ENCODE results near the gene PIK3CA.

Gene PIK3CA

DNA sequence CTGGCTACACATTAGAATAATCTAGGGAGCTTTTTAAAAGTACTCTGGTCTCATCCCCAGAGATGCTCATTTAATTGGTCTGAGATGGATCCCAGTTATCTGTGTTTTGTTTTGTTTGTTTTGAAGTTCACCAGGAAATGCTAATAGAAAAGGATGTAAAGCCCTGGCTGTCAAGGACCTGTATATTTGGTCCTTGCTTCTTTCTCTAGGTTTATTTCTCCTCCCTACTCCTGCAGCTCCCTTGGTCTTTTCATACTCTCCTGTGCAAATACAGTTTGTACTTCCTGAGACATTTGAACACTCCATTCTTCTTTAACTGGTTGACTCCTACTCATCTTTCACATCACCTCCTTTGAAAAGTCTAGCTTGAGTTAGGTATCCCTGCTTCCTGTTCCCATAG is 3.3 kb downstream of the PIK3CA start:
- TF ChIP-seq, protein P1, sequence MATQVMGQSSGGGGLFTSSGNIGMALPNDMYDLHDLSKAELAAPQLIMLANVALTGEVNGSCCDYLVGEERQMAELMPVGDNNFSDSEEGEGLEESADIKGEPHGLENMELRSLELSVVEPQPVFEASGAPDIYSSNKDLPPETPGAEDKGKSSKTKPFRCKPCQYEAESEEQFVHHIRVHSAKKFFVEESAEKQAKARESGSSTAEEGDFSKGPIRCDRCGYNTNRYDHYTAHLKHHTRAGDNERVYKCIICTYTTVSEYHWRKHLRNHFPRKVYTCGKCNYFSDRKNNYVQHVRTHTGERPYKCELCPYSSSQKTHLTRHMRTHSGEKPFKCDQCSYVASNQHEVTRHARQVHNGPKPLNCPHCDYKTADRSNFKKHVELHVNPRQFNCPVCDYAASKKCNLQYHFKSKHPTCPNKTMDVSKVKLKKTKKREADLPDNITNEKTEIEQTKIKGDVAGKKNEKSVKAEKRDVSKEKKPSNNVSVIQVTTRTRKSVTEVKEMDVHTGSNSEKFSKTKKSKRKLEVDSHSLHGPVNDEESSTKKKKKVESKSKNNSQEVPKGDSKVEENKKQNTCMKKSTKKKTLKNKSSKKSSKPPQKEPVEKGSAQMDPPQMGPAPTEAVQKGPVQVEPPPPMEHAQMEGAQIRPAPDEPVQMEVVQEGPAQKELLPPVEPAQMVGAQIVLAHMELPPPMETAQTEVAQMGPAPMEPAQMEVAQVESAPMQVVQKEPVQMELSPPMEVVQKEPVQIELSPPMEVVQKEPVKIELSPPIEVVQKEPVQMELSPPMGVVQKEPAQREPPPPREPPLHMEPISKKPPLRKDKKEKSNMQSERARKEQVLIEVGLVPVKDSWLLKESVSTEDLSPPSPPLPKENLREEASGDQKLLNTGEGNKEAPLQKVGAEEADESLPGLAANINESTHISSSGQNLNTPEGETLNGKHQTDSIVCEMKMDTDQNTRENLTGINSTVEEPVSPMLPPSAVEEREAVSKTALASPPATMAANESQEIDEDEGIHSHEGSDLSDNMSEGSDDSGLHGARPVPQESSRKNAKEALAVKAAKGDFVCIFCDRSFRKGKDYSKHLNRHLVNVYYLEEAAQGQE (IDR thresholded peaks at IDR 0.05; ENCODE audit: insufficient read depth in 1 of 2, low read depth in 2 of 2, low read length in 2 of 2), result no peak

DNA sequence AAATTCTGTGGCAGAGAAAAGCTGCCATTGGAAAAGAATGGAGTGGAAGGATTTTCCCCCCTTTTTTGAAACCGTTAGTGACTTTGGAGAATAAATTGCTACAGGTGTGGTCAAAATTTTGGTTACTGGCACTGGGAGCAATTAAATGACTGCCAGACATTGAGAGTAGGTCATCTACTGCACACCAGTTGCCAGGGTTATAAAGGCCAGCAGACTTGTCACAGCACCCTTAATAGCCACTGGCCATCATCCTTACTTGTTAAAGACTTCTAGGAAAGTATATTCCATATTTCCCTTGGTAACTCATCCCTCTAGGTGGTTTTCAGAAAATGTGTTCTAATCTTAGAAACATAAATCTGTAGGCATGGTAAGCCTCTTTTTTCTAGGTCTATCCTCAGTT is 8.0 kb downstream of the PIK3CA start:
- TF ChIP-seq FOXP2 (optimal IDR thresholded peaks at IDR 0.05; ENCODE audit: borderline replicate concordance, extremely low read depth, extremely low read length, insufficient read depth) (no peak), TAF1 (IDR thresholded peaks at IDR 0.05; ENCODE audit: borderline replicate concordance, insufficient read depth, low read length) (no peak), POLR2AphosphoS5 (IDR thresholded peaks at IDR 0.05; ENCODE audit: low read depth, low read length) (no peak), SIN3A (IDR thresholded peaks at IDR 0.05; ENCODE audit: borderline replicate concordance, insufficient read depth, low read length) (no peak)
- TF ChIP-seq, protein P1 (IDR thresholded peaks at IDR 0.05; ENCODE audit: insufficient read depth in 1 of 2, low read depth in 2 of 2, low read length in 2 of 2), result no peak

DNA sequence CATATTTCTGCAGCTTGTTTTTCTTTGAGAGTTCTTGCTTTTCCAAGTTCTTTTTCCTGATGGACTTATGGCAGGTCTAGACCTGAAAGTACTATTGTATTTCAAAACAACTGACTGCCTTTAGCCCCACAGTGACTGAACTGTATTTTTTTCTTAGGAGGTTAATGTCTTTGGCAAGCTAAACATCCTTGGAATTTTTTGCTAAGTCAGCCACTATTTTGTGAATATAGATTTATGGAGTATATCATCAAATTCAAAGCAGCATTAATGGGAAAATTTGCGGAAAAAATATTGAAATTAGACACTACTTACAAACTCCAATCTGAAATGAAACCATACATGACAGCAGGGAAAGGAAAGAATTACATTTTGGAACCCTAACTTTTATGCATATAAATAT is 8.6 kb downstream of the PIK3CA start:
- TF ChIP-seq, protein P1 (IDR thresholded peaks at IDR 0.05; ENCODE audit: insufficient read depth in 1 of 2, low read depth in 2 of 2, low read length in 2 of 2), result no peak
- TF ChIP-seq TAF1 (IDR thresholded peaks at IDR 0.05; ENCODE audit: borderline replicate concordance, insufficient read depth, low read length) (no peak), POLR2AphosphoS5 (IDR thresholded peaks at IDR 0.05; ENCODE audit: low read depth, low read length) (no peak), FOXP2 (optimal IDR thresholded peaks at IDR 0.05; ENCODE audit: borderline replicate concordance, extremely low read depth, extremely low read length, insufficient read depth) (no peak), SIN3A (IDR thresholded peaks at IDR 0.05; ENCODE audit: borderline replicate concordance, insufficient read depth, low read length) (no peak)

DNA sequence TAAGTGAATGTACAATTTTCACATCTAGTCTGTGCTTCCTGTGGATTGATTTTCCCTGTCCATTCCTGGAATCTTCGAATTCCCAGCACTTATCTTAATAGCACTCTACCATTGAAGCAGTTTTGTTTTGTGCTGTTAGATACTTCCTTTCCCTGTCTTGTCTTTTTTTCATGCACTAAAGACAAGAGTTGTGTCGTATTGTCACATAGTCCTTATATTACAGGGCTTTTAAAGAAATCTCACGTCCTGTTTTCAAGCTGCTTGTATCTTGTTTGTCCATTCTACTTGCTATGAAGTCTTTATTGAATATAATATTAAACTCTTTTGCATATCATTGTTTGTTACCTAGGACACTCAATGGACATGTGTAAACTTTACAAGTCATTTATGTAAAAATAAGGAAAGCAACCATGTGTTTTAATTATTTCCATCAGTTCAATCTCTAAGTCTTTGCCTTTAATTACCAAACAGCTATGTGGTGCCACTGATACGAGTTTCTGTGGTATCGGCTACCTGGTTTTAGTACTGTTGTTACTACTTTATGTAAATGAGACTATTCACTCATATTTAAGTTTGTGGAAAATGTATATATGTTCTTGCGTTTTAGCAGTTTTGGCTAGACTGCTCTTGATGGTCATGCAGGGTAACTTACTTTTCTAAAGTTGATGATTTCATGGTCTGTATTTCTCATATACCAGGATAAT is 10.3 kb downstream of the PIK3CA start:
- TF ChIP-seq POLR2AphosphoS5 (IDR thresholded peaks at IDR 0.05; ENCODE audit: low read depth, low read length), result no peak
- TF ChIP-seq SIN3A (IDR thresholded peaks at IDR 0.05; ENCODE audit: borderline replicate concordance, insufficient read depth, low read length), result no peak
- TF ChIP-seq FOXP2 (optimal IDR thresholded peaks at IDR 0.05; ENCODE audit: borderline replicate concordance, extremely low read depth, extremely low read length, insufficient read depth), result no peak
- TF ChIP-seq, protein P1 (IDR thresholded peaks at IDR 0.05; ENCODE audit: insufficient read depth in 1 of 2, low read depth in 2 of 2, low read length in 2 of 2), result no peak
- TF ChIP-seq TAF1 (IDR thresholded peaks at IDR 0.05; ENCODE audit: borderline replicate concordance, insufficient read depth, low read length), result no peak

DNA sequence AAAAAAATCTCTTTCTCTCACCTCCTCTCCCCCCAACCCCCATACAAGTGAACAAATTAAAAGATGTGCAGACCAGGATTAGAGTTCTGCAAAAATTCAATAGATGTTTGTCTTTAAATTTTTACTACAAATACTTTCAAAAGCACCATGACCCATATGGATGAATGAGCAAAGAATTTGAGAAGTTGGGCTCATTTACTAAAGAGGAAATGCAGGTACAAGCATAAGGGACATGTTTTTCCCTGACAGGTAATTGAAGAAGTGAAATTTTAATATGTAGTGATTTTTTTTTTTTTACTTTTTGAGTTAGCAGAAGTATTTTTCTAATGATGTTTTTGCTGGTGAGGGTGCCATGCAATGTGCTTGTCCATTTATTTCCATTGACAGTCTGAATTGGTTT is 15.3 kb downstream of the PIK3CA start:
- no peak for TF ChIP-seq FOXP2 (optimal IDR thresholded peaks at IDR 0.05; ENCODE audit: borderline replicate concordance, extremely low read depth, extremely low read length, insufficient read depth)
- no peak for TF ChIP-seq SIN3A (IDR thresholded peaks at IDR 0.05; ENCODE audit: borderline replicate concordance, insufficient read depth, low read length)
- TF ChIP-seq, protein P1 (IDR thresholded peaks at IDR 0.05; ENCODE audit: insufficient read depth in 1 of 2, low read depth in 2 of 2, low read length in 2 of 2), result no peak
- TF ChIP-seq TAF1 (IDR thresholded peaks at IDR 0.05; ENCODE audit: borderline replicate concordance, insufficient read depth, low read length), result no peak
- TF ChIP-seq POLR2AphosphoS5 (IDR thresholded peaks at IDR 0.05; ENCODE audit: low read depth, low read length), result no peak
